ENCODE data around the gene KANTR.

- no peak for TF ChIP-seq POLR2A (IDR thresholded peaks at IDR 0.05; ENCODE audit: low read depth, low read length)
- TF ChIP-seq POLR2AphosphoS5 (IDR thresholded peaks at IDR 0.05; ENCODE audit: low read depth, low read length) = no peak
Observed at GRCh38 chrX:53075011-53075410, 18.9 kb upstream of the KANTR start.
